Rectal smooth muscle tissue (tissue), 1 donor: Measurements from ENCODE around the gene CAMK1D.

Experiments
- H3K27ac ChIP-seq: one replicate; pipeline ENCODE4 v1.7.0; 2013; ENCODE audit warnings: low read depth, low read length, inconsistent platforms
- H3K27me3 ChIP-seq: one replicate; pipeline ENCODE4 v1.7.0; 2013; ENCODE audit warnings: low read length; ENCODE audit not compliant: control insufficient read depth, insufficient read depth
- H3K36me3 ChIP-seq: one replicate; pipeline ENCODE4 v1.7.0; 2013; ENCODE audit warnings: low read length; ENCODE audit not compliant: control insufficient read depth, insufficient read depth
- H3K4me1 ChIP-seq: one replicate; pipeline ENCODE4 v1.7.0; 2013; ENCODE audit warnings: low read length; ENCODE audit not compliant: control insufficient read depth, insufficient read depth
- H3K4me3 ChIP-seq: one replicate; pipeline ENCODE4 v1.7.0; 2013; ENCODE audit warnings: low read length
- H3K9ac ChIP-seq: one replicate; pipeline ENCODE4 v1.7.0; 2013; ENCODE audit warnings: low read length

Gene CAMK1D

DNA sequence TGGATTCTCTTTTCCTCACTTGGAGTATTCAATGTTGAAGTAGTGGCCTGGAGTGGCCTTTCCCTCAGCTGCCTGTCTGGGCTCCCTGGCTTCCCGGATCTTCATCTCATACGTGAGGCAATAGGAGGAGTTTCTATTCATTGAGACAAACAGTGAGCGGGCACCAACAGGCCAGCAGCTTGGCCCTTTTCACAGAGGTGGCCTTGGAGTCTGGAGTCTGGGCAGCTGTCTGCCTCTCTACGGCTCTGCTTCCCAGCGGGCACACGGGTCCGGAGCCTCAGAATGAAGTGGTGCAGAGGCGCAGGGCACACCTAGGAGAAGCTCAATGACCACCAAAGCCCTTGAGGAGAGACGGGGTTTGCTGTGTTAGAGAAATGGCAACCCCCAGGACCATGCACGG, 482.7 kb downstream of the CAMK1D start:
- H3K27ac ChIP-seq: no peak overlapping the region
- H3K27me3 ChIP-seq: no peaks in the 10 kb centered on the region
- no peaks in the 10 kb centered on the region for H3K4me1 ChIP-seq
- no peak overlapping the region for H3K9ac ChIP-seq
- no peak overlapping the region for H3K4me3 ChIP-seq
- H3K36me3 ChIP-seq: no peaks in the 10 kb centered on the region

GRCh38 chr10:12833451-12833850, 484.1 kb downstream of the CAMK1D start:
- H3K27me3 ChIP-seq: no peaks in the 10 kb centered on the region
- no peaks in the 10 kb centered on the region for H3K4me1 ChIP-seq
- H3K27ac ChIP-seq: no peak overlapping the region

GRCh38 chr10:12834116-12834665, 484.8 kb downstream of the CAMK1D start:
- H3K4me1 ChIP-seq: no peaks in the 10 kb centered on the region
- H3K27me3 ChIP-seq: no peaks in the 10 kb centered on the region
- no peak overlapping the region for H3K27ac ChIP-seq
- no peak overlapping the region for H3K9ac ChIP-seq
- no peaks in the 10 kb centered on the region for H3K36me3 ChIP-seq
- no peak overlapping the region for H3K4me3 ChIP-seq

More at GRCh38 chr10:12833451-12833850, 484.1 kb downstream of the CAMK1D start:
- Histone ChIP-seq H3K36me3 (no peaks in the 10 kb centered on the region), H3K9ac (no peak overlapping the region), H3K4me3 (no peak overlapping the region)

- H3K4me1 ChIP-seq: no peaks in the 10 kb centered on the region
- no peaks in the 10 kb centered on the region for H3K27me3 ChIP-seq
- no peaks in the 10 kb centered on the region for H3K36me3 ChIP-seq
- H3K9ac ChIP-seq: no peak overlapping the region
- H3K4me3 ChIP-seq: no peak overlapping the region
- no peak overlapping the region for H3K27ac ChIP-seq
These were observed 485.4 kb downstream of the CAMK1D start for GRCh38 chr10:12834721-12835120.

DNA sequence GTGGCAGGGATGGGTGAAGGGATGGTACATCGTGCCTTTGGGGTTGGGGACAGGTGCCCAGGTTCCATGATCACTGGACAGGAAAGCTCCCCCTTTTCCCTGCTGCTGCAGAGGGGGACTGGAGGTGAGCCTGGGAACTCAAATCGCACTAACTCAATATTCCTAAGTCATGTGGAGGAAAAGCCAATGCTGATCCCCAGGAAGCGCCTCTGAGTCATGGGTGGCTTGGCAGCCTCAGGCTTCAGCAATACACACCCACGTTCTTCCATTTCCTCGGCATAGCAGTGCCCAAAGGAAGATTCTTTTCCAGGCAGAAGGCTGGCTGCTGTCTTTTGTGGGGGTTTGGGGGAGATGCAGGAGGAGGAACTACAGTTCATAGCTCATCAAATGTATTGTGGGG, 486.4 kb downstream of the CAMK1D start:
- Histone ChIP-seq H3K4me3 (no peak overlapping the region), H3K9ac (no peak overlapping the region), H3K27ac (no peak overlapping the region), H3K36me3 (no peaks in the 10 kb centered on the region), H3K27me3 (no peaks in the 10 kb centered on the region), H3K4me1 (no peaks in the 10 kb centered on the region)

DNA sequence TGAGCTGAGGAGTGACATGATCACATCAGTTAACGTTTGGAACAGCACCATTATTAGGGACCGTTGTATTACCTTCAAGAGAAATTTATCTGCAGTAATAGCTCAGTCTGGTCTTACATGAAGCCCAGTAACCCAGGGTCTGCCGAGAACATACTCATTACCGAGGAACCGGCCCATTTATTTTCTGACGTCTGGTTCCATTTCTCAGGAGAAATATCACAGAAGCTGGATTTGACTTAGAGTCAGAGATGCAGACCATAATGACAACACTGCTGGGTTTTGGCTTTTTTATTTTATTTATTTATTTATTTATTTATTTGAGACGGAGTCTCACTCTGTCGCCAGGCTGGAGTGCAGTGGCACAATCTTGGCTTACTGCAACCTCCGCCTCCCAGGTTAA, 489.0 kb downstream of the CAMK1D start:
- no peak overlapping the region for H3K27ac ChIP-seq
- no peaks in the 10 kb centered on the region for H3K4me1 ChIP-seq
- no peaks in the 10 kb centered on the region for H3K36me3 ChIP-seq
- no peaks in the 10 kb centered on the region for H3K27me3 ChIP-seq
- no peak overlapping the region for H3K9ac ChIP-seq
- no peak overlapping the region for H3K4me3 ChIP-seq

DNA sequence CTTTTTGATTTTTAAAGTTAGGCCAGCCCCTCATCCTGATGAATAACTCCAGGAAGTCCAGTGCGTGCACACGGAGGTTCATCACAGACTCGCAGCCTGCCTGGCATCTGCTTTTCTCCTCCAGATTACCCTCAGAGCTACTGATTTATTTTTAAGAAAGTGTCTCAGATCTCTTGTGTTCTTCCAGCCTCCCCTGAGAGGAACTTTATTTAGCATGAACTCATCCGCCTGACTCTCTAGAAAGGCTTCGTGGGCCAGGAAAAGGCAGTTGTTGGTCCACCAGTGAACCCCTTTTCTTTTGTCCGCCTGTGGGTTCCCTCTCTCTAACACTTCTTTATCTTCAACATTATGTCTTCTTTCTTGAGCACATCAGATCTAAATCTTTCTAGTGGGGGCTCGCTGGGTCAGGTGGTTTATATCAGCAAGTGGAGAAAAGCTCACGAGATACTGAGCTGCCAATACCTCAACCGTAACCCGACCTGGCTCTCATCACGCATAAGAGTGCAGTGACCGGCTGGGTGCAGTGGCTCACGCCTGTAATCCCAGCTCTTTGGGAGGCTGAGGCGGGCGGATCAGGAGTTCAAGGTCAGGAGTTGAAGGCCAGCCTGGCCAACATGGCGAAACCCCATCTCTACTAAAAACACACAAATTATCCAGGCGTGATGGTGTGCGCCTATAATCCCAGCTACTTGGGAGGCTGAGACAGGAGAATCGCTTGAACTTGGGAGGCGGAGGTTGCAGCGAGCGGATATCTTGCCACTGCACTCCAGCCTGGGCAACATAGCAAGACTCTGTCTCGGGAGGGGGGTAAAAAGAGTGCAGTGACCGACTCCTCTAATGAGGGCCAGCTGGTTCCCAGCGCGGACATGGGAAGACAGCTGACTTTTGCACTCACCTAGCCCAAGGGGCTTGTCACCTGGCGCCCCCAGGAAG, 489.9 kb downstream of the CAMK1D start:
- H3K4me1 ChIP-seq: no peaks in the 10 kb centered on the region
- no peaks in the 10 kb centered on the region for H3K27me3 ChIP-seq
- H3K36me3 ChIP-seq: no peaks in the 10 kb centered on the region
- no peak overlapping the region for H3K9ac ChIP-seq
- H3K4me3 ChIP-seq: no peak overlapping the region
- H3K27ac ChIP-seq: peak overlapping the region; percentile 49

DNA sequence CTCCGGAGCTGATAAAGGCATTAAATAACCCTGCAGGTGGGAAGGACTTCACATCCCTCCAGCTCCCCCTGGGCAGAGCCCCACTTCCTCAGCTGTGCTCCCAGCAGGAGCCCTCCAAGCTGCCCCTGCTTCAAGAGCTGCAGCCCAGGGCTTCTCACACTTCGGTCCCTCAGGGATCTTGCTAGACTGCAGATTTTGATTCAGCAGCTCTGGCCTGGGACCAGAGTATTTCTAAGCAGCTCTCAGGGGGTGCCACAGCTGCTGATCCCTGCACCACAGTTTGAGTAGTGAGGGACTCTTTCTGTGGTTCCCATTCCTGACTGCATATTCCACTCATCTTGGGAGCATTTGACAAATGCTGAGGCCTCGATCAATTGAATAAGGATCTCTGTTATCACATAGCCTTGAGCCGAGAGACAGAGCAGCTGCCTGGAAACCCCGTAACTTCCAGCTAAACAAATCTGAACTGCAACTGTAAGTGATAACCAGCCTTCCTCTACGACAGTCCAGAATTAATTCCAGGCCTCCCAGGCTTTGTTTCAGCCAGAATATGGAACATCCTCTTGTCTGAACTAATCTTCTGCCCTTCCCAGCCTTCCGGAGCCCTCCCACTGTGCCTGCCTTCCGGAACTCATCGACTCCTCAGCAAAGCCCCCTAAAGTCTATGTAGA, 490.7 kb downstream of the CAMK1D start:
- Histone ChIP-seq H3K4me3 (no peak overlapping the region), H3K36me3 (no peaks in the 10 kb centered on the region), H3K27ac (peak overlapping the region; percentile 49)

DNA sequence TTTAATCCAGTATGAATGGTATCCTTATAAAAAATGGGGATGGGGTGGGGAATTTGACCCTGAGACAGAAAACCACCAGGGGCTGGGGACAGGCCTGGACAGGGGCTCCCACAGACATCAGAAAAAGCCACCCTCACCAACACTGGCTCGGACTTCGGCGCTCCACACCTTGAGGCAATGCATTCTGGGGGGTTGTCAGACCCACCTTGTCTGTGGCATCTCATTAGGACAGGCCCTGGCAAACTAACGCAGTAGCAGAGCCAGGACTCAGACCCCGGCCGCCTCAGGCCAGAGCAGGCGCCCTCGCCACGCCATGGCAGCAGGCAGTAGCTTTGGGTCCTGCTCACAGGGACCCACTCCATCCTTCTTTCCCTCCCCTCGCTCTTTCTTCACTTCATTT, 492.1 kb downstream of the CAMK1D start:
- H3K4me3 ChIP-seq: no peak overlapping the region
- no peaks in the 10 kb centered on the region for H3K36me3 ChIP-seq
- no peaks in the 10 kb centered on the region for H3K27me3 ChIP-seq
- no peak overlapping the region for H3K27ac ChIP-seq
- H3K9ac ChIP-seq: no peak overlapping the region
- peaks cover 7% of the 10 kb centered on the region for H3K4me1 ChIP-seq

More for the DNA sequence above, 490.7 kb downstream of the CAMK1D start:
- Histone ChIP-seq H3K4me1 (peaks cover 7% of the 10 kb centered on the region), H3K9ac (no peak overlapping the region), H3K27me3 (no peaks in the 10 kb centered on the region)

GRCh38 chr10:12841826-12842225, 492.5 kb downstream of the CAMK1D start:
- no peaks in the 10 kb centered on the region for H3K27me3 ChIP-seq
- H3K4me1 ChIP-seq: peaks cover 7% of the 10 kb centered on the region
- H3K4me3 ChIP-seq: no peak overlapping the region
- H3K36me3 ChIP-seq: no peaks in the 10 kb centered on the region
- H3K27ac ChIP-seq: no peak overlapping the region
- no peak overlapping the region for H3K9ac ChIP-seq

- no peak overlapping the region for H3K27ac ChIP-seq
- peaks cover 7% of the 10 kb centered on the region for H3K4me1 ChIP-seq
- no peaks in the 10 kb centered on the region for H3K36me3 ChIP-seq
- H3K4me3 ChIP-seq: no peak overlapping the region
- no peak overlapping the region for H3K9ac ChIP-seq
- H3K27me3 ChIP-seq: no peaks in the 10 kb centered on the region
These were observed 493.0 kb downstream of the CAMK1D start for GRCh38 chr10:12842310-12842709.

DNA sequence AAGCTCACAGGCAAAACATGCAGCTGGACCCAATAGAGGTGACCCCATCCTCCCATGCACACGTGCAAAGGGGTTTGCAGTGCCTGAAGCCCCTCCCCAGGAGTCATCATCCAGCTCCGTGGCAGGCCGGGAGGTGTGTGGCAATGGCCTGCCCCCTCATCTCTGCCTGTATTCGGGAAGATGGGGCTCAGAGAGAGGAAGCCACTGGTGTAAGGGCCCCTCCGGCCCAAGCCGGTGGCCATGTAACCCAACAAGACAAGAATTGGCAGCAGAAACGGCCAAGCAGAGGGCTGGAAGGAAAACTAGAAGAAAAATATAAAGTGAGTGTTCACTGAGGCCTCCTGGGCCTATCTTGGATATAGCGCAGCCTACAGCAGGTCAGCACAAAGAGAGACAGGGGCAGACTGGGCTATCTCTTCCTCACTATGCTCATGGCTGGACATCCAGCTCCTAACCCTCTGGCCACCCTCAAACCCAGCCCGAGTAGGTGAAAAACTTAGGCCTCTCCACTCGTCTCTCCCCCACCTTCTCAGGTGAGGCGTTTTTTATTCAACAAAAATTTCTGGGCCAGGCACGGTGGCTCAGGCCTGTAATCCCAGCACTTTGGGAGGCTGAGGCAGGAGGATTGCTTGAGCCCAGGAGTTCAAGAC, 494.1 kb downstream of the CAMK1D start:
- H3K27ac ChIP-seq: no peak overlapping the region
- H3K36me3 ChIP-seq: no peaks in the 10 kb centered on the region
- H3K27me3 ChIP-seq: no peaks in the 10 kb centered on the region

More for the DNA sequence above, 494.1 kb downstream of the CAMK1D start:
- Histone ChIP-seq H3K4me3 (no peak overlapping the region), H3K4me1 (peaks cover 7% of the 10 kb centered on the region), H3K9ac (no peak overlapping the region)
